Measurements from ENCODE around the gene PARD3B.

DNA sequence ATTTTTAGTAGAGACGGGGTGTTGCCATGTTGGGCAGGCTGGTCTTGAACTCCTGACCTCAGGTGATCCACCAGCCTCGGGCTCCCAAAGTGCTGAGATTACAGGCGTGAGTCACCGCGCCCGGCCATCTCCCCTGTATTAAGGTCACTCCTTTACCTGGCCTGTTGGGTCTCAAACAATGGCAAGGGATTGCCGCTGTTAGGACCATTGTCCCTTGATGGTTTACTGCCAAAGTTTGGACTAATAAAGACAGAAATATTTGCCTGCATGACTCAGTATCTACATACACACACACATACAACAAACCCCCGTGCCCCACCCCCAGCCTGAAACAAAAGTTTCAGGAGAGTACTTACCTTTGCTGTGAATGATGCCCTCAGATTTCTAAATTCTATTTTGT lies 16.5 kb downstream of the PARD3B start:
- TF ChIP-seq CTCF (IDR thresholded peaks at IDR 0.05) (no peak), POLR2A (IDR thresholded peaks at IDR 0.05) (no peak)

All from prostate gland (tissue), 2 donors.